HG03520 (cell line): ENCODE results near the gene CAPRIN2.
A peak's percentile ranks its signal among the peaks of the same experiment; 100 is the strongest.

Experiments
- ATAC-seq: cut with Tn5 transposase; IDR thresholded peaks from one replicate; pipeline ENCODE4 v1.9.1; 2021; ENCODE audit warnings: mild to moderate bottlenecking, moderate library complexity; ENCODE audit not compliant: unreplicated experiment

Gene CAPRIN2

DNA sequence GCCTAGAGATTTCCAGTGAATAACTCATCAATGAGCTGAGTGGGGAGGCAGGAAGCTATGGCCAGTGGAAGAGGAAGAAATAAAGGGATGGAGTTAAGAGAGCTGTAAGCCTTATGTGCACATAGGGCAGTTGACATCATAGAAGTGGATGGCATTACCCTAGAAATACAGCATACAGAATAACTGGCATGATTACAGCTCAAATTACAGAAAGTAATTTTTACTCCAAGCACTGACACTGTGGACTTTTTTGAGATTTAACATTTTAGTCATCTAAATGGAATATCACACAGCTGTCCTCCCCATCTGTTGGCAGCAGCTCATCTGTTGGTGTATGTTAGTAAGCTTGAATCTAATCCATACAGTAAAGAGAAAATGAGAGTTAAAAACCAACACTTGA is 53.7 kb downstream of the CAPRIN2 start:
- ATAC-seq = no peak

DNA sequence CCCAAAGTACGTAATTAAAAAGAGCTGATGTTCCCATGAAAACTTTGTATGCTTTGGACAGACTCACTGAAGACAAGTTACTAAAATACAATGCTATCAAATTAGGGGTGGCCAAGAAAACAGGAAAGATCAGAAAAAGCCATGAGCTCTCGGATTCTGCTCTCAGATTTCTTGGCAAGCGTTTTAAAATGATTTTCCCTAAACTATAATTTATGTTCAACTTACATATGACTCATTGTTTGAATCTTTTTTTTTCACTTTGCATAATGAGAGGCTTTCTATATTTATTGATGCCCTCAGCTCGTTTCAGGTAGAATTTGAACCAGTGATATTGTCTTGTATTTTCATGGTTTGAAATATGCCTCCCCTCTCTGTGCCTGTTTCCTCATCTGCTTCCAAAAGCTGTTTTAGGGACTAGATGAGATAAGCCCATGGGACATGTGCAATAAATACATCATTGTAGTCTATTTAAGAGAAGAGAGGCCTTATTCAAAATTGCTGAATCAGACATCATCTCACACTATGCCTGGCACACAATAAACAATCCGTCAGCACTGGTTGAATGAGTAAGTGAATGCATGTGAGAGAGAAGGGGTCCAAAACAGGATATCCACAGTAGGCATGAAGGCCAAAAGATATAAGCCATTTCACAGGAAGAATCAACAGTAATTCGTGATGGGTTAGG is 54.4 kb downstream of the CAPRIN2 start:
- ATAC-seq = no peak

- no peak for ATAC-seq
Measured at GRCh38 chr12:30698346-30698745, 56.4 kb downstream of the CAPRIN2 start.

GRCh38 chr12:30696943-30697342 is 57.8 kb downstream of the CAPRIN2 start:
- no peak for ATAC-seq

DNA sequence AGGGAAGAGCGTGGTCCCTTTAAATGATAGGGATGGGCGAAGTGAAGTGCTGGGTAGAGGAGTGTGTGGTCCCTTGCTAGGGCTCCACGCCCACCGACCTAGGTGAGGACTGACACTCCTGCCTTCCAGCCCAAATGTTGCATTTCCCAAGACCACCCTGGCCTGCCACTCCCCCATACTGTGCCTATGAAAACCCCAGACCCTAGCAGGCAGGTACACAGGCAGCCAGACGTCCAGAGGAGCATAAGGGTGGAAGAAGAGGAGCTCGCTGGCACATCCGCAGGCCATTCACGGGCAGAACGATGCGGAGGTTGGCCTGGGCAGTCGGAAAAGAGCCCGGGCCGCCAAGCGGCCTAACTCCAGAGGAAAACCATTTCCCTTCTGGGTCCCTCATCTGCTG is 58.3 kb downstream of the CAPRIN2 start:
- no peak for ATAC-seq

DNA sequence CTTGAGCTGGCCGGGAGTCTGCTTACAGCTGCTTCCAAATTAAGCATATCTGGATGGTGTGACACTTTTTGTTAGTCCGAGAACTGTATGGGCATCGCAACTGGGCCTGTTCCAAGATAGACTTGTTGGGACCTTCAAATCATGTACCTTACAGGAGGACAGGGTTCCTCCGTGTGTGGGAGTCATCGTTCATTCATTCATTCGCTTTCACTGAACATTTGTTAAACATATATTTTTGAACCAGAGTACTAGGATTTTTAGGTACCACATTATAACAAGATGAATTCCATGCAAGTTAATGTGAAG is 58.7 kb downstream of the CAPRIN2 start:
- ATAC-seq = peak; percentile 29

GRCh38 chr12:30695199-30696102 is 59.3 kb downstream of the CAPRIN2 start, which contains the start of gene IPO8:
Gene IPO8, minus strand, starts transcription at chr12:30695869. Its CDS starts 222 bp downstream, at chr12:30695647.
- peak; percentile 81 for ATAC-seq

DNA sequence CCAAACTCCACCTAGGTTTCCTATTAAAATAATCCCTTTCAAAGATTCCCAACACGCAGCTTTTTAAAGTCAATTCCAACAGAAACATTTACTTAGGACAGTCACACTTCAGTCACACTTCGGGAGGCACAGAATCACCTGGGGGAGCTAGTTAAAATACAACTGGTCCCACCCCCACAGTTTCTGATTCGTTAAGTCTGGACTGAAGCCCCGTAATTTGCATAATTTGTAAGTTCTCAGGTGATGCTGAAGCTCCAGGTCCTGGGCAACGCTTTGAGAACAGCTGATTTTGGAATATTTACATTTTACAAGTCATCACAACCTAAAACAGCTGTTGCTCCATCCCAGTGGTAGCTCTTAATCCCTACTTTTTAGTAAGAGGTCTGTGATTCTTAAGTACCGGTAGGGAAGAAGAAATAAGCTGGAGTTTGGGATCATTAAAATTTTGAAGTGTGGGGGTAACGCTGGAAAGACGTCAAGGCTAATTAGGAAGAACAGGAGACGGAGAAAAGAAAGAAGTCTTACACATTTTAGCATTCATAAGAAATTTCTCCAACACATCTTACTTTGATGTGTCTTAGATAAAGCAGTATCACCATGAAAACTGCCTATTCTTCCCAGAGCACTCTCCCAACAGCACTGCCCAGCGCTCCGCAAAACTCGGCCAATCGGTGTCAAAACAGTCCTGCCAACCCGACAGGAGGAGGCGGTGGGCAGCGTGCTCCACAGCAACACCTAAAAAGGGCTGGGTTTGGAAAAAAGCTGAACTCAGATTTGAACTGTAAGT is 60.1 kb downstream of the CAPRIN2 start:
- ATAC-seq = no peak

GRCh38 chr12:30692470-30692869 is 62.3 kb downstream of the CAPRIN2 start:
- ATAC-seq = no peak

DNA sequence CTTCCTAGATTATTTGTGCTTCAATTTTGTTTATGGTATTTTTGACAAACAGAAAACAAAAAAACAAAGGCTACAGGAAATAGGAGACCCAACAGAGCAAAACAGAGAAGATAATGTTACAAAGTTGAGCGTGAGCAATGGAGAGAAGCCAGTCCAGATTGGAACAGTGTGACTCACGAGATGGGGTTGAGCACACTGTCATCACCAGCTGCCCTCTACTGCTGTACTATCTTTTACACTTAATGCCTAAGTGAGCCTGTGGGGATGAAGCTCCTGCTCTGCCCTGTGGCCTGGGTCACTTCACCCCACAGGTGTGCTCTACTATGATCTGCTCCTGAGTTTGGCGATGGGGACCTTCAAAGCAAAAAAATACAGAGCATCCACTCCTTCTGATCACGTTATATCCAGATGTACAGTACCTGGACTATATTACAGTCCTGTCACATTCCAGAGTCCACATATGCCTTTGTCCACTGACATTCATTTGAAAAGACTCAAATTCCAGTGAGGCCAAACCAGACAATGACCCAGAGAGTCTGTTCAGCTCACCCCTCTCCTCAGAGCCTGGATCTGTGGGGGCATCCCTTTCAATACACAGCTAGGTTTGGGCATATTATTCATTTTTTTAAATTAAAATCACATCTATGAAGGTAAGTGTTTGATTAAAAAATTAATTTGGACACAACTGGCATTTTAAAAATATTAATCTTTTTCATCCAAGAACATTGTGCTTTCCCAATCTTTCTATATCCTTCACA is 63.5 kb downstream of the CAPRIN2 start:
- ATAC-seq = no peak

DNA sequence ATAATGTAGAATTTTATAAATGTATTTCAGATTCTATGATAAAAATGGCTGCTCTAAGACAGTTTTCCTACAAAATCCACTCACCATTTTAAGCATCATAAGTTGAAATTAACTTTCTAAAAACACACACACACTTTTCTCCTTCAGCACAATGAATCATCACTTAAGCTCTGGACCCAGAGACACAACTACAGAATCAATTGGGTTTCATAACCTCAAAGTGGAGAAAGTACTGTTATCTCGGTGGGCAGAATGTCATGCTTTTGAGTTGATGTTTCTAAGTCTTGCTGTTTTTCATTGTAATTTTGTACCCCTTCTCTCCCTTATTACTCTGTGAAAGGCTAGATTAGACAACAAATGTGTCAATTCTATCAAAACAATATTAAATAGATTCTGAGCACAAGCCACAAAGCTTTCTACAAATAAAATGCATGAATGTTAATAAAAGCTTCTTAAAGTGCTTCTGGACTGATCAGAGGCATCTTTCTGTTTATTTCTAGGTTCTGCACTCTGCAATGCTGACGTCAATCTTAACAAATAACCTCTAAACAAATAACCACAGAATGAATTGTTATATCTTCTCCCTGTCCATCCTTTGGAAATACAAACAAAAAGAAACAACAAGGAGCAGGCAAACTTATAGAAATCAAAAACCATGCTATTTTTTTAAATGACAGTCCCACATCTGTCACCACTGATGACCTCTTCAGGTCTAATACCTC is 67.3 kb downstream of the CAPRIN2 start:
- no peak for ATAC-seq

DNA sequence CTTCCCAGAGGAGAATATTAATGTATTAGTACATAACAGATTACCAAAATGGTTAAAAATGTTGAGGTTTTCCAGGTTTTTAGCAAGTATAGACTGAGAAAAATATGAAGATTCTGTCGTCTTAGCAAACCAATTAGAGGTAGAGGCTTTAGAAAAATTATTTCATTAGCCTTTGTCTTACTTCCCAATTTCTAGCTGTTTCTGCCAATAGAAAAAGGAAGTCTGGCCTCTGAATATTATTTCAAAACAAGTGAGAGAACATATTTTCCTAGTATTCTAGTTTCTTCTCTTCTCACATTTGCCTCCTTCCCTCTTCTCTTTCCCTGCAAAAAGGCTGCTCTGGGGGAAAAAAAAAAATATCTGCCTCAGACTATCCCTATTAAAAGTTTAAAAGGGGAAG is 75.5 kb downstream of the CAPRIN2 start:
- no peak for ATAC-seq

DNA sequence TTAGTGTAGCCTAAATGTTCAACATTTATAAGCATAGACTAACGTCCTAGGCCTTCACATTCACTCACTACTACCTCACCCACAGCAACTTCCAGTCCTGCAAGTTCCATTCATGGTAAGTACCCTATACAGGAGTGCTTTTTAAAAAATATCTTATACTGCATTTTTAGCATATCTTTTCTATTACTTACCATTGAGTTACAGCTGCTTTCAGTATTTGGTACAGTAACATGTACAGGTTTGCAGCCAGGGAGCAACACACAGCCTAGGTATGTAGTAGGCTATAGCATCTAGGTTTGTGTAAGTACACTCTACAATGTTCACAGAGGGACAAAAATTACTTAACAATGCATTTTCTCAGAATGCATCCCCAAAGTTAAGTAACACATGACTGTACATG is 76.5 kb downstream of the CAPRIN2 start:
- no peak for ATAC-seq

- ATAC-seq = no peak
Measured at GRCh38 chr12:30661210-30661609, 93.5 kb downstream of the CAPRIN2 start.
